Hepatocyte (in vitro differentiated cells): ENCODE results near the gene CTNNA2. TPM values are rescaled to one million over a fixed set of nuclear protein-coding genes. Genes with fewer than 3 reads are reported as not detected.

Experiments used
- DNase-seq: peaks from one replicate; pipeline ENCODE4 v3.0.0-alpha.2; 2016; ENCODE audit warnings: low spot score
- H2AFZ ChIP-seq: fragments of 200-600 bp; sonication (generic); 2 replicates; pipeline ENCODE4 v1.6.0; 2016; ENCODE audit warnings: antibody characterized with exemption, mild to moderate bottlenecking
- H3K27ac ChIP-seq: fragments of 200-600 bp; sonication (generic); 2 replicates; pipeline ENCODE4 v1.5.1; 2016; ENCODE audit warnings: mild to moderate bottlenecking
- H3K27me3 ChIP-seq: fragments of 200-600 bp; sonication (generic); 2 replicates; pipeline ENCODE4 v1.6.1; 2016
- H3K36me3 ChIP-seq: fragments of 200-600 bp; sonication (generic); replicated peaks from 2 replicates; pipeline ENCODE4 v1.5.1; 2016; ENCODE audit warnings: low read depth; ENCODE audit not compliant: insufficient read depth
- H3K4me1 ChIP-seq: fragments of 200-600 bp; sonication (generic); 2 replicates; pipeline ENCODE4 v1.5.1; 2016; ENCODE audit warnings: mild to moderate bottlenecking, moderate library complexity; ENCODE audit not compliant: insufficient read depth
- H3K4me2 ChIP-seq: fragments of 200-600 bp; sonication (generic); 2 replicates; pipeline ENCODE4 v1.6.0; 2016
- H3K4me3 ChIP-seq: fragments of 200-600 bp; sonication (generic); 2 replicates; pipeline ENCODE4 v1.5.1; 2016; ENCODE audit warnings: mild to moderate bottlenecking
- H3K79me2 ChIP-seq: fragments of 200-600 bp; sonication (generic); 2 replicates; pipeline ENCODE4 v1.6.0; 2017; ENCODE audit warnings: mild to moderate bottlenecking
- H3K9me2 ChIP-seq: fragments of 200-600 bp; sonication (generic); replicated peaks from 2 replicates; pipeline ENCODE4 v1.6.0; 2017; ENCODE audit warnings: mild to moderate bottlenecking; ENCODE audit not compliant: insufficient read depth
- H3K9me3 ChIP-seq: fragments of 200-600 bp; sonication (generic); 2 replicates; pipeline ENCODE4 v1.5.1; 2016; ENCODE audit warnings: low read depth, mild to moderate bottlenecking
- H4K20me1 ChIP-seq: fragments of 200-600 bp; sonication (generic); 2 replicates; pipeline ENCODE4 v1.6.0; 2016; ENCODE audit warnings: mild to moderate bottlenecking; ENCODE audit not compliant: insufficient read depth, poor library complexity, severe bottlenecking
- EZH2 ChIP-seq: fragments of 200-600 bp; sonication (generic); IDR thresholded peaks from 2 replicates; pipeline ENCODE4 v1.6.1; 2016; ENCODE audit warnings: antibody characterized with exemption, mild to moderate bottlenecking, borderline replicate concordance
- EZH2phosphoT487 ChIP-seq: fragments of 200-600 bp; sonication (generic); IDR thresholded peaks from one replicate; pipeline ENCODE4 v1.6.1; 2018; ENCODE audit warnings: antibody characterized with exemption, mild to moderate bottlenecking, low read depth, moderate library complexity; ENCODE audit not compliant: unreplicated experiment, severe bottlenecking
- WGBS: methylation state at CpG from one replicate; pipeline ENCODE4 v1.1.6; 2016; ENCODE audit warnings: low lambda C conversion rate; ENCODE audit errors: missing lambda C conversion rate; 5-methylcytosine and 5-hydroxymethylcytosine counted together
- polyA plus RNA-seq: library from polyadenylated mRNA; unstranded; fragments of >200 nt; fragmentation: Nextera tagmentation; extraction: Ambion mirVana; gene quantifications from 2 replicates; pipeline ENCODE4 v1.2.1, GENCODE V29; 2016
- total RNA-seq: library from RNA; depleted of rRNA; stranded (reverse); fragments of >200 nt; gene quantifications from 2 replicates; pipeline ENCODE4 v1.2.3, GENCODE V29; 2014
- TF ChIP-seq, protein P1 (sequence below): fragments of 200-600 bp; sonication (generic); IDR thresholded peaks from 2 replicates; pipeline ENCODE4 v1.5.1; 2016; ENCODE audit warnings: antibody characterized with exemption, mild to moderate bottlenecking; ENCODE audit not compliant: poor library complexity

CTNNA2 gene
- total and polyA plus RNA-seq, 2 experiments from 2014 or later: 0.79 to 4.4 TPM

- H3K36me3 ChIP-seq: no peaks in the 10 kb centered on the region
- no peaks in the 10 kb centered on the region for H3K79me2 ChIP-seq
- no peak overlapping the region for H3K4me2 ChIP-seq
- DNase-seq: no peak
- no peak overlapping the region for H3K4me3 ChIP-seq
- H3K27ac ChIP-seq: no peak overlapping the region
- no peak overlapping the region for H2AFZ ChIP-seq
- H3K9me3 ChIP-seq: no peaks in the 10 kb centered on the region
- 72% methylated on average over 6 of the region's 6 CpGs for WGBS
- no peaks in the 10 kb centered on the region for H3K27me3 ChIP-seq
- no peaks in the 10 kb centered on the region for H4K20me1 ChIP-seq
- TF ChIP-seq EZH2 (no peak), EZH2phosphoT487 (no peak)
- H3K9me2 ChIP-seq: no peaks in the 10 kb centered on the region
- H3K4me1 ChIP-seq: no peaks in the 10 kb centered on the region
Observed at GRCh38 chr2:80573167-80573566, 1060.3 kb downstream of the CTNNA2 start.

GRCh38 chr2:80573950-80574349 is 1061.1 kb downstream of the CTNNA2 start:
- Histone ChIP-seq H3K9me3 (no peaks in the 10 kb centered on the region), H3K4me3 (no peak overlapping the region), H3K79me2 (no peaks in the 10 kb centered on the region), H4K20me1 (no peaks in the 10 kb centered on the region), H3K36me3 (no peaks in the 10 kb centered on the region), H2AFZ (no peak overlapping the region), H3K9me2 (no peaks in the 10 kb centered on the region), H3K27me3 (no peaks in the 10 kb centered on the region), H3K27ac (no peak overlapping the region), H3K4me2 (no peak overlapping the region), H3K4me1 (no peaks in the 10 kb centered on the region)
- WGBS: 95% methylated on average over 10 of the region's 10 CpGs
- TF ChIP-seq, protein P1, sequence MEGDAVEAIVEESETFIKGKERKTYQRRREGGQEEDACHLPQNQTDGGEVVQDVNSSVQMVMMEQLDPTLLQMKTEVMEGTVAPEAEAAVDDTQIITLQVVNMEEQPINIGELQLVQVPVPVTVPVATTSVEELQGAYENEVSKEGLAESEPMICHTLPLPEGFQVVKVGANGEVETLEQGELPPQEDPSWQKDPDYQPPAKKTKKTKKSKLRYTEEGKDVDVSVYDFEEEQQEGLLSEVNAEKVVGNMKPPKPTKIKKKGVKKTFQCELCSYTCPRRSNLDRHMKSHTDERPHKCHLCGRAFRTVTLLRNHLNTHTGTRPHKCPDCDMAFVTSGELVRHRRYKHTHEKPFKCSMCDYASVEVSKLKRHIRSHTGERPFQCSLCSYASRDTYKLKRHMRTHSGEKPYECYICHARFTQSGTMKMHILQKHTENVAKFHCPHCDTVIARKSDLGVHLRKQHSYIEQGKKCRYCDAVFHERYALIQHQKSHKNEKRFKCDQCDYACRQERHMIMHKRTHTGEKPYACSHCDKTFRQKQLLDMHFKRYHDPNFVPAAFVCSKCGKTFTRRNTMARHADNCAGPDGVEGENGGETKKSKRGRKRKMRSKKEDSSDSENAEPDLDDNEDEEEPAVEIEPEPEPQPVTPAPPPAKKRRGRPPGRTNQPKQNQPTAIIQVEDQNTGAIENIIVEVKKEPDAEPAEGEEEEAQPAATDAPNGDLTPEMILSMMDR: no peak
- TF ChIP-seq EZH2 (no peak), EZH2phosphoT487 (no peak)
- DNase-seq: no peak

- H3K9me3 ChIP-seq: no peaks in the 10 kb centered on the region
- H4K20me1 ChIP-seq: no peaks in the 10 kb centered on the region
- H3K4me2 ChIP-seq: no peak overlapping the region
- TF ChIP-seq EZH2 (no peak), EZH2phosphoT487 (no peak)
- TF ChIP-seq, protein P1: no peak
- H2AFZ ChIP-seq: no peak overlapping the region
- no peak overlapping the region for H3K4me3 ChIP-seq
- no peaks in the 10 kb centered on the region for H3K4me1 ChIP-seq
- no peak for DNase-seq
- H3K79me2 ChIP-seq: no peaks in the 10 kb centered on the region
- no peaks in the 10 kb centered on the region for H3K36me3 ChIP-seq
- H3K9me2 ChIP-seq: no peaks in the 10 kb centered on the region
- H3K27me3 ChIP-seq: no peaks in the 10 kb centered on the region
- WGBS: 87% methylated on average over 5 of the region's 5 CpGs
- H3K27ac ChIP-seq: no peak overlapping the region
Observed at GRCh38 chr2:80579756-80580155, 1066.9 kb downstream of the CTNNA2 start.

- H3K9me2 ChIP-seq: no peaks in the 10 kb centered on the region
- no peak overlapping the region for H3K4me3 ChIP-seq
- no peaks in the 10 kb centered on the region for H3K27me3 ChIP-seq
- WGBS: 69% methylated on average over 2 of the region's 2 CpGs
- no peak overlapping the region for H3K4me2 ChIP-seq
- no peak for DNase-seq
- H4K20me1 ChIP-seq: no peaks in the 10 kb centered on the region
- TF ChIP-seq EZH2: no peak
- TF ChIP-seq EZH2phosphoT487: no peak
- TF ChIP-seq, protein P1: no peak
- H2AFZ ChIP-seq: no peak overlapping the region
- H3K27ac ChIP-seq: no peak overlapping the region
- H3K9me3 ChIP-seq: no peaks in the 10 kb centered on the region
- H3K4me1 ChIP-seq: no peaks in the 10 kb centered on the region
- H3K79me2 ChIP-seq: no peaks in the 10 kb centered on the region
- H3K36me3 ChIP-seq: no peaks in the 10 kb centered on the region
Observed at GRCh38 chr2:80591233-80591632, 1078.4 kb downstream of the CTNNA2 start.
